K562 (cell line): ENCODE results near the gene NIPA2. TPM values are rescaled to one million over a fixed set of nuclear protein-coding genes. Genes with fewer than 3 reads are reported as not detected.

Source experiments
- ATAC-seq: fragments of 200-7000 bp; cut with Tn5 transposase; 3 replicates; pipeline ENCODE4 v1.9.1; 2020; ENCODE audit warnings: moderate library complexity
- BruUV-seq: library from RNA; stranded (reverse); fragments of 400-500 nt; replicated peaks from 2 replicates; lab custom pipeline; 2021; lab: Mats Ljungman, UMichigan
- CTCF ChIA-PET: fragments of 300-600 bp; formaldehyde crosslinking; extraction: SDS; loops from one replicate; lab custom pipeline; 2021; ENCODE audit warnings: low intra/inter-chr PET ratio; lab: Yijun Ruan, JAX
- POLR2A ChIA-PET: fragments of 300-600, 350-650 bp; sonication (Branson Sonifier 250); formaldehyde crosslinking; extraction: SDS; loops from one replicate; lab custom pipeline; 2021; ENCODE audit warnings: antibody characterized with exemption, inconsistent platforms; lab: Yijun Ruan, JAX
- DNase-seq, 4 experiments: peaks; one replicate each; pipeline versions ENCODE4 v3.0.0 to v3.0.0-alpha.2; 2011 to 2018; ENCODE audit warnings: low spot score in 3 of 4, mixed read lengths in 3 of 4; ENCODE audit errors: extremely low read depth in 1 of 4
- FAIRE-seq: peaks from 2 replicates; lab custom pipeline; 2011; peaks lifted over from hg19 to GRCh38; lab: Jason Lieb, UNC
- H2AFZ ChIP-seq: 2 replicates; pipeline ENCODE4 v1.6.0; 2011; ENCODE audit warnings: low read depth, low read length, control low read depth, inconsistent platforms
- H3K27ac ChIP-seq: fragments of 200-600 bp; 3 replicates; pipeline ENCODE4 v1.8.0; 2011; ENCODE audit warnings: low read depth, mild to moderate bottlenecking, control low read depth, inconsistent platforms, low read length, moderate library complexity, mixed read lengths; ENCODE audit errors: extremely low read depth
- H3K27me3 ChIP-seq, 2 experiments: fragments of 300-600 bp in 1 of 2; 2 replicates in 1 of 2; 3 replicates in 1 of 2; pipeline versions ENCODE4 v1.6.0 to v1.8.0; 2011; ENCODE audit warnings: inconsistent platforms in 2 of 2, low read length in 2 of 2, mild to moderate bottlenecking in 1 of 2, mixed read lengths in 1 of 2, moderate library complexity in 1 of 2; ENCODE audit not compliant: control insufficient read depth in 2 of 2, insufficient read depth in 2 of 2
- H3K36me3 ChIP-seq: fragments of 300-600 bp; 3 replicates; pipeline ENCODE4 v1.8.0; 2011; ENCODE audit warnings: mild to moderate bottlenecking, low read length, inconsistent platforms; ENCODE audit not compliant: control insufficient read depth, insufficient read depth
- H3K4me1 ChIP-seq, 2 experiments: fragments of 200-600 bp in 1 of 2; replicated peaks in 1 of 2; 2 replicates in 1 of 2; 3 replicates in 1 of 2; pipeline versions ENCODE4 v1.5.1 to v1.8.0; 2011; ENCODE audit warnings: inconsistent platforms in 2 of 2, low read length in 2 of 2, mild to moderate bottlenecking in 1 of 2, mixed read lengths in 1 of 2, moderate library complexity in 1 of 2; ENCODE audit not compliant: control insufficient read depth in 2 of 2, insufficient read depth in 2 of 2
- H3K4me2 ChIP-seq: 2 replicates; pipeline ENCODE4 v1.6.1; 2011; ENCODE audit warnings: low read length, control low read depth, inconsistent platforms, mixed read lengths; ENCODE audit not compliant: insufficient read depth
- H3K4me3 ChIP-seq: fragments of 200-600 bp; sonication (generic), shearing (Covaris generic); 2 replicates; pipeline ENCODE4 v1.5.1; 2016; ENCODE audit warnings: control low read depth, inconsistent platforms
- H3K79me2 ChIP-seq: fragments of 200-600 bp; 3 replicates; pipeline ENCODE4 v1.8.0; 2011; ENCODE audit warnings: low read length, inconsistent platforms; ENCODE audit not compliant: control insufficient read depth, insufficient read depth
- H3K9ac ChIP-seq, 2 experiments: 2 replicates each; pipeline versions ENCODE4 v1.6.0 to v1.6.1; 2011; ENCODE audit warnings: low read depth in 2 of 2, low read length in 2 of 2, control low read depth in 1 of 2, inconsistent platforms in 1 of 2, mild to moderate bottlenecking in 1 of 2, mixed read lengths in 1 of 2; ENCODE audit not compliant: insufficient read depth in 1 of 2
- H3K9me1 ChIP-seq: one replicate; pipeline ENCODE4 v1.6.0; 2011; ENCODE audit warnings: inconsistent platforms, mild to moderate bottlenecking, low read length, moderate library complexity; ENCODE audit not compliant: control insufficient read depth, insufficient read depth
- H3K9me3 ChIP-seq: replicated peaks from 2 replicates; pipeline ENCODE4 v1.5.1; 2011; ENCODE audit warnings: low read depth, low read length, inconsistent platforms; ENCODE audit not compliant: control insufficient read depth, insufficient read depth
- H4K20me1 ChIP-seq: replicated peaks from 2 replicates; pipeline ENCODE4 v1.6.1; 2011; ENCODE audit warnings: low read length, inconsistent platforms, mixed read lengths; ENCODE audit not compliant: control insufficient read depth, insufficient read depth
- AFF4 ChIP-seq: sonication (generic); formaldehyde crosslinking; IDR thresholded peaks from 2 replicates; pipeline ENCODE4 v1.8.0; 2023; ENCODE audit warnings: mild to moderate bottlenecking, missing genetic modification reagents
- CHD7 ChIP-seq: fragments of 200-600 bp; sonication (generic); IDR thresholded peaks from one replicate; pipeline ENCODE4 v1.6.1; 2012; ENCODE audit warnings: mild to moderate bottlenecking, low read depth, low read length, inconsistent platforms
- PHTF2 ChIP-seq: fragments of 250-450 bp; sonication (Bioruptor Pico); IDR thresholded peaks from 2 replicates; pipeline ENCODE4 v1.5.0; 2021; ENCODE audit warnings: mild to moderate bottlenecking
- WGBS: fragments of 100-300 bp; shearing (Covaris generic); methylation state at CpG from one replicate; pipeline ENCODE4 v1.1.6; 2016; ENCODE audit warnings: low coverage, mixed read lengths; ENCODE audit not compliant: insufficient coverage; ENCODE audit errors: missing lambda C conversion rate; 5-methylcytosine and 5-hydroxymethylcytosine counted together
- in situ Hi-C: fragments of 300-500 bp; cut with MboI; formaldehyde crosslinking; loops from 4 replicates; pipeline ENCODE4 v1.15.0; 2018; ENCODE audit warnings: inconsistent platforms, mixed read lengths
- intact Hi-C: fragments of 100-400 bp; cut with micrococcal nuclease; formaldehyde crosslinking; loops from 2 replicates; pipeline ENCODE4 v1.14.2; 2022
- polyA plus RNA-seq, 8 experiments: library from polyadenylated mRNA; depleted of rRNA in 4 of 8; stranded (reverse) in 5 of 8; unstranded in 3 of 8; fragments of >200 nt; fragmentation: Nextera tagmentation in 2 of 8; fragmentation: Illumina TruSeq in 1 of 8; extraction: Ambion mirVana in 2 of 8; extraction: Trizol in 1 of 8; gene quantifications; 2 replicates each; pipeline versions ENCODE4 v1.2.1 to v1.2.3, GENCODE V29; 2011 to 2014; ENCODE audit warnings: inconsistent platforms in 1 of 8, missing spikeins in 1 of 8
- total RNA-seq, 7 experiments: library from RNA; depleted of rRNA in 6 of 7; stranded (reverse); fragments of >200 nt in 6 of 7; fragmentation: Illumina TruSeq in 2 of 7; extraction: Trizol in 2 of 7; gene quantifications; 2 replicates each; pipeline versions ENCODE4 v1.2.1 to v1.2.3, GENCODE V29; 2011 to 2021; ENCODE audit warnings: low replicate concordance in 1 of 7

NIPA2 gene
- total and polyA plus RNA-seq, 9 of the 15 experiments (the other 6 are each of a cell fraction or from before 2014, with no cell fraction given), result 18.7 to 107 (median 87.3) TPM

GRCh38 chr15:22806664-22807063 lies 31.8 kb upstream of the NIPA2 start:
- ATAC-seq (no peak), DNase-seq (no peak), FAIRE-seq (no peak)
- Histone ChIP-seq H4K20me1 (peaks cover 5% of the 10 kb centered on the region; the same call in 1 of the 2 replicates), H3K4me1 (no peaks in the 10 kb centered on the region), H3K79me2 (peaks cover 60% of the 10 kb centered on the region), H3K9ac (no peak overlapping the region), H3K36me3 (peaks cover 11% of the 10 kb centered on the region; the same call in 2 of the 3 replicates), H3K27me3 (no peaks in the 10 kb centered on the region), H3K9me1 (no peaks in the 10 kb centered on the region), H2AFZ (no peak overlapping the region), H3K9me3 (no peaks in the 10 kb centered on the region), H3K4me2 (no peak overlapping the region), H3K4me3 (no peak overlapping the region), H3K27ac (no peak overlapping the region)
- intact Hi-C loops (no loop called here), in situ Hi-C loops (no loop called here)
- ChIA-PET POLR2A (interaction anchor here (0.6 kb wide), 1 partner anchor 25 kb away, joined by 4 read pairs; no protein-coding TSS in a partner anchor), CTCF (no interaction called here)
- 100% methylated on average over 1 of the region's 2 CpGs for WGBS
- no TSS peak for BruUV-seq
- TF ChIP-seq AFF4 (no peak), CHD7 (no peak), PHTF2 (CRISPR knock-in tag) (no peak)
